Neural cell (in vitro differentiated cells): ENCODE data around the gene KYNU.
"Not testable (repeated sequence)": the region's sequence is repeated elsewhere in the genome, so short reads cannot be mapped to it uniquely, and the experiment has no call there.

ENCODE experiments used
- CTCF ChIP-seq: fragments of 450-650 bp; IDR thresholded peaks from 2 replicates; pipeline ENCODE4 v1.5.1; 2014; ENCODE audit warnings: antibody characterized with exemption, mild to moderate bottlenecking, moderate library complexity; ENCODE audit not compliant: poor library complexity, severe bottlenecking
- EP300 ChIP-seq: fragments of 450-650 bp; conservative IDR thresholded peaks from 2 replicates; pipeline ENCODE4 v1.6.1; 2014; ENCODE audit warnings: antibody characterized with exemption, mild to moderate bottlenecking, moderate library complexity; ENCODE audit not compliant: poor library complexity, severe bottlenecking
- POLR2AphosphoS5 ChIP-seq: IDR thresholded peaks from 2 replicates; pipeline ENCODE4 v1.6.1; 2012
- REST ChIP-seq: IDR thresholded peaks from 2 replicates; pipeline ENCODE4 v1.6.1; 2012; ENCODE audit warnings: borderline replicate concordance

GRCh38 chr2:142900327-142900726 is 22.9 kb downstream of the KYNU start:
- TF ChIP-seq CTCF, REST, POLR2AphosphoS5, EP300: not testable (repeated sequence)
